Heart right ventricle (tissue), 16 donors: Measurements from ENCODE around the gene GNAT3. TPM values are rescaled to one million over a fixed set of nuclear protein-coding genes. Genes with fewer than 3 reads are reported as not detected.
A peak's percentile ranks its signal among the peaks of the same experiment; 100 is the strongest.

Source experiments
- ATAC-seq, 8 donors: fragments of 200-7000 bp; cut with Tn5 transposase; one replicate each; pipeline ENCODE4 v1.9.1; 2020; ENCODE audit warnings: mild to moderate bottlenecking in 8 of 8, moderate library complexity in 8 of 8, moderate number of reproducible peaks in 1 of 8
- DNase-seq, 2 donors: peaks; one replicate each; pipeline ENCODE4 v3.0.0-alpha.2; 2020
- H3K27ac ChIP-seq, 10 donors: fragments of 200-600 bp; sonication (generic) in 2 of 10; one replicate each; pipeline versions ENCODE4 v1.5.0 to v1.8.0; 2020 to 2022; ENCODE audit warnings: mild to moderate bottlenecking in 3 of 10
- H3K27me3 ChIP-seq, 7 donors: fragments of 200-600 bp; one replicate each; pipeline ENCODE4 v1.8.0; 2021 to 2022; ENCODE audit warnings: mild to moderate bottlenecking in 2 of 7
- H3K36me3 ChIP-seq, 9 donors: fragments of 200-600 bp; sonication (generic) in 1 of 9; one replicate each; pipeline versions ENCODE4 v1.5.0 to v1.8.0; 2020 to 2022; ENCODE audit warnings: mild to moderate bottlenecking in 2 of 9
- H3K4me1 ChIP-seq, 9 donors: fragments of 200-600 bp; sonication (generic) in 1 of 9; one replicate each; pipeline versions ENCODE4 v1.5.0 to v1.8.0; 2020 to 2022; ENCODE audit warnings: mild to moderate bottlenecking in 4 of 9
- H3K4me3 ChIP-seq, 10 donors: fragments of 200-600 bp; sonication (generic) in 2 of 10; one replicate each; pipeline versions ENCODE4 v1.5.0 to v1.8.0; 2020 to 2022; ENCODE audit warnings: mild to moderate bottlenecking in 7 of 10, moderate library complexity in 2 of 10
- H3K9me3 ChIP-seq, 11 donors: fragments of 200-600 bp in 10 of 11; sonication (generic) in 2 of 11; one replicate each; pipeline versions ENCODE4 v1.5.0 to v1.8.0; 2013 to 2022; ENCODE audit warnings: mild to moderate bottlenecking in 2 of 11, control low read depth in 1 of 11, moderate library complexity in 1 of 11
- WGBS, 2 donors: extraction: QIAGEN DNeasy Blood & Tissue Kit; methylation state at CpG; one replicate each; pipeline ENCODE4 v1.1.7; 2013; ENCODE audit warnings: inconsistent platforms in 1 of 2; 5-methylcytosine and 5-hydroxymethylcytosine counted together
- intact Hi-C, 10 donors: fragments of 100-400 bp; cut with DNase I; formaldehyde crosslinking; loops; one replicate each; pipeline versions ENCODE4 v1.11.1 to v1.14.2; 2022
- polyA plus RNA-seq, 2 donors: library from polyadenylated mRNA; stranded (reverse); fragments of 200-250 nt; gene quantifications; one replicate each; pipeline ENCODE4 v1.2.3, GENCODE V29; 2013
- total RNA-seq, 10 donors: library from RNA; stranded (reverse); fragmentation: NEBNext Ultra II Directional in 3 of 10; extraction: Animal tissue kit (Norgen Biotek cat#: 25700) in 3 of 10; gene quantifications; one replicate each; pipeline versions ENCODE4 v1.2.1 to v1.2.4, GENCODE V29; 2021 to 2023
- TF ChIP-seq, protein P1 (sequence below), 9 donors: fragments of 200-600 bp; sonication (generic) in 2 of 9; IDR thresholded peaks; one replicate each; pipeline versions ENCODE4 v1.5.0 to v1.8.0; 2021 to 2022; ENCODE audit warnings: antibody characterized with exemption in 9 of 9, mild to moderate bottlenecking in 5 of 9, moderate library complexity in 1 of 9
- donor health status: Arrhythmogenic right ventricular cardiomyopathy.
- donor health status: ischemic (EF 13 %, LVEDD 7.1; RV severe dilation, severe dysfunction).
- donor health status: healthy with polysubstance abuse.
- donor health status: DM: no; HTN: yes; CAD: no.
- donor health status: DM: no; HTN: no; CAD: no.
- donor health status: ischemic (EF 25% LVEDD 6.9; RV normal size, moderate dysfunction).
- donor health status: ischemic (EF 25% LVEDD 5.7; RV mildly dilated, moderate dysfunction).
- donor health status: healthy.
- donor health status: DM: yes; HTN: yes; CAD: no.
- donor health status: Ischemic cardiomyopathy.
- donor health status: ischemic (EF 35%, LVEDD 5.7; RV mildly dilated, moderate dysfunction).
- donor health status: nonischemic (EF 11% LVEDD 7.7; RV severe dilation, severe dysfunction).
- donor health status: DM: yes; HTN: yes; CAD: no.
- donor health status: PGD.
- donor health status: ischemic (EF 29% LVEDD 5.4; RV normal size, mild dysfunction).
- donor health status: nonischemic (EF 23%, LVEDD 6.1; RV moderate dilation, normal function).

The GNAT3 gene
- total and polyA plus RNA-seq, 12 donors, result not detected

GRCh38 chr7:80529362-80529761 lies 17.5 kb upstream of the GNAT3 start:
- TF ChIP-seq, protein P1, sequence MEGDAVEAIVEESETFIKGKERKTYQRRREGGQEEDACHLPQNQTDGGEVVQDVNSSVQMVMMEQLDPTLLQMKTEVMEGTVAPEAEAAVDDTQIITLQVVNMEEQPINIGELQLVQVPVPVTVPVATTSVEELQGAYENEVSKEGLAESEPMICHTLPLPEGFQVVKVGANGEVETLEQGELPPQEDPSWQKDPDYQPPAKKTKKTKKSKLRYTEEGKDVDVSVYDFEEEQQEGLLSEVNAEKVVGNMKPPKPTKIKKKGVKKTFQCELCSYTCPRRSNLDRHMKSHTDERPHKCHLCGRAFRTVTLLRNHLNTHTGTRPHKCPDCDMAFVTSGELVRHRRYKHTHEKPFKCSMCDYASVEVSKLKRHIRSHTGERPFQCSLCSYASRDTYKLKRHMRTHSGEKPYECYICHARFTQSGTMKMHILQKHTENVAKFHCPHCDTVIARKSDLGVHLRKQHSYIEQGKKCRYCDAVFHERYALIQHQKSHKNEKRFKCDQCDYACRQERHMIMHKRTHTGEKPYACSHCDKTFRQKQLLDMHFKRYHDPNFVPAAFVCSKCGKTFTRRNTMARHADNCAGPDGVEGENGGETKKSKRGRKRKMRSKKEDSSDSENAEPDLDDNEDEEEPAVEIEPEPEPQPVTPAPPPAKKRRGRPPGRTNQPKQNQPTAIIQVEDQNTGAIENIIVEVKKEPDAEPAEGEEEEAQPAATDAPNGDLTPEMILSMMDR (IDR thresholded peaks at IDR 0.05), result no peak
- Histone ChIP-seq H3K36me3 (no peaks in the 10 kb centered on the region), H3K9me3 (peaks cover 0 to 4% (median 0%) of the 10 kb centered on the region in 11 donors), H3K4me3 (no peak overlapping the region), H3K27me3 (no peaks in the 10 kb centered on the region), H3K4me1 (peaks cover 0 to 30% (median 6%) of the 10 kb centered on the region in 9 donors), H3K27ac (peak overlapping the region in 1 of 10 donors; percentile 26)
- DNase-seq (no peak), ATAC-seq (no peak)
- intact Hi-C loops, result loop anchor here in 1 of 10 donors (10.0 kb wide), 1 partner anchor 115 kb away; no protein-coding TSS in a partner anchor
- WGBS, 2 donors, result 65 to 72% methylated on average over 4 of the region's 4 CpGs

GRCh38 chr7:80528689-80529088 lies 16.8 kb upstream of the GNAT3 start:
- peak in 3 of 8 donors; percentile 9 to 36 (median 34) for ATAC-seq
- H3K4me1 ChIP-seq, result peaks cover 0 to 35% (median 6%) of the 10 kb centered on the region in 9 donors
- H3K36me3 ChIP-seq, result no peaks in the 10 kb centered on the region
- TF ChIP-seq, protein P1 (IDR thresholded peaks at IDR 0.05), result no peak
- H3K27me3 ChIP-seq, result no peaks in the 10 kb centered on the region
- H3K9me3 ChIP-seq, result peaks cover 0 to 4% (median 0%) of the 10 kb centered on the region in 11 donors
- 84 to 91% methylated on average over 2 of the region's 2 CpGs for WGBS, 2 donors
- DNase-seq, result no peak
- no peak overlapping the region for H3K4me3 ChIP-seq
- H3K27ac ChIP-seq, result peak overlapping the region in 1 of 10 donors; percentile 24
- intact Hi-C loops, result loop anchor here in 1 of 10 donors (10.0 kb wide), 1 partner anchor 116 kb away; no protein-coding TSS in a partner anchor

GRCh38 chr7:80526472-80526871 lies 14.6 kb upstream of the GNAT3 start:
- H3K27ac ChIP-seq, result peak overlapping the region in 7 of 10 donors; percentile 17 to 72 (median 24)
- WGBS, 2 donors, result 65 to 69% methylated on average over 4 of the region's 4 CpGs
- TF ChIP-seq, protein P1 (IDR thresholded peaks at IDR 0.05), result no peak

GRCh38 chr7:80524693-80525092 lies 12.8 kb upstream of the GNAT3 start:
- H3K9me3 ChIP-seq, result no peaks in the 10 kb centered on the region
- DNase-seq (no peak), ATAC-seq (peak in 2 of 8 donors; percentile 37 to 51)
- 69 to 76% methylated on average over 9 of the region's 9 CpGs for WGBS, 2 donors
- TF ChIP-seq, protein P1 (IDR thresholded peaks at IDR 0.05), result no peak
- peaks cover 0 to 35% (median 5%) of the 10 kb centered on the region in 9 donors for H3K4me1 ChIP-seq
- no peaks in the 10 kb centered on the region for H3K36me3 ChIP-seq
- no peaks in the 10 kb centered on the region for H3K27me3 ChIP-seq
- intact Hi-C loops, result loop anchor here in 1 of 10 donors (10.0 kb wide), 1 partner anchor 120 kb away; no protein-coding TSS in a partner anchor
- H3K27ac ChIP-seq, result peak overlapping the region in 7 of 10 donors; percentile 5 to 75 (median 17)
- H3K4me3 ChIP-seq, result peak overlapping the region in 8 of 10 donors; percentile 4 to 44 (median 28)

More at GRCh38 chr7:80526472-80526871, 14.6 kb upstream of the GNAT3 start:
- H3K4me3 ChIP-seq, result peak overlapping the region in 4 of 10 donors; percentile 34 to 44 (median 41)
- H3K9me3 ChIP-seq, result no peaks in the 10 kb centered on the region
- peaks cover 0 to 35% (median 6%) of the 10 kb centered on the region in 9 donors for H3K4me1 ChIP-seq
- intact Hi-C loops, result loop anchor here in 1 of 10 donors (10.0 kb wide), 1 partner anchor 118 kb away; no protein-coding TSS in a partner anchor
- peak in 3 of 8 donors; percentile 20 to 61 (median 59) for ATAC-seq
- DNase-seq, result no peak
- H3K36me3 ChIP-seq, result no peaks in the 10 kb centered on the region
- no peaks in the 10 kb centered on the region for H3K27me3 ChIP-seq
